Measurements from ENCODE around the gene SLC46A3.

DNA sequence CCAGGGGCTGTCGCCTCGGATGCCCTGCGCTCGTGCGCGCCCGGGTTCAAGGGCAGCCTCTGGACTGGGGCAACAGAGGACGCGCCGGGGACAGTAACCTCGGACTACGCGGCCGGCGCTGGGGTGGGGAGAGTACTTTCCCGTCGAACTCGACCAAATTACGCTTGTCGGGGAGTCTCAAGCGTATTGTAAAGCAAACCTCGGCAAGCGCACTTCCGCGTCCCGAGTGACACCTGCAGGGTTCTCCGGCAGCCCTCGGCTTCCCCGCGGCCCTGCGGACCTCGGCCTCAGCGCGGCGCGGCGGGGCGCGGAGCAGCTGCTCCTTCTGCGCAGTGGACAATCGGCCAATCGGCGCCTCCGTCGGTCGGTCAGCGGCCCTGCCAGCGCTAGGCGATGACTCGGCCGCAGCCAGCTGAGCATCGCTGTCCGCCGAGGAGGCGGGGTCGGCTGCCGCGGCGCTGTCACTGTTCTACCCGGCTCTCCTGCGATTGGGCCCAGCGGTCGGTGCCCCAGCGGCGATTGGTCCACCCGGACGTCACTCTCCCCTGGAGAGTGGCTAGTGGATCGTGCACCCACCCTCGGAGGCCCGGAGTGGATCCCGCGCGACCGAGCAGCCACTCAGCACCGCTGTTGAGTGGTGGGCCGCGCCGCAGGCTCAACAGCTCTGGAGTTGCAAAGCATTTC, at the start of gene SLC46A3:
- TF ChIP-seq, protein P1, sequence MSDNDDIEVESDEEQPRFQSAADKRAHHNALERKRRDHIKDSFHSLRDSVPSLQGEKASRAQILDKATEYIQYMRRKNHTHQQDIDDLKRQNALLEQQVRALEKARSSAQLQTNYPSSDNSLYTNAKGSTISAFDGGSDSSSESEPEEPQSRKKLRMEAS (IDR thresholded peaks at IDR 0.05), result no peak
- no peak for TF ChIP-seq FOXP1 (IDR thresholded peaks at IDR 0.05)
- no peak for TF ChIP-seq FOXP1 (CRISPR knock-in tag; IDR thresholded peaks at IDR 0.05)
- TF ChIP-seq, protein P2, sequence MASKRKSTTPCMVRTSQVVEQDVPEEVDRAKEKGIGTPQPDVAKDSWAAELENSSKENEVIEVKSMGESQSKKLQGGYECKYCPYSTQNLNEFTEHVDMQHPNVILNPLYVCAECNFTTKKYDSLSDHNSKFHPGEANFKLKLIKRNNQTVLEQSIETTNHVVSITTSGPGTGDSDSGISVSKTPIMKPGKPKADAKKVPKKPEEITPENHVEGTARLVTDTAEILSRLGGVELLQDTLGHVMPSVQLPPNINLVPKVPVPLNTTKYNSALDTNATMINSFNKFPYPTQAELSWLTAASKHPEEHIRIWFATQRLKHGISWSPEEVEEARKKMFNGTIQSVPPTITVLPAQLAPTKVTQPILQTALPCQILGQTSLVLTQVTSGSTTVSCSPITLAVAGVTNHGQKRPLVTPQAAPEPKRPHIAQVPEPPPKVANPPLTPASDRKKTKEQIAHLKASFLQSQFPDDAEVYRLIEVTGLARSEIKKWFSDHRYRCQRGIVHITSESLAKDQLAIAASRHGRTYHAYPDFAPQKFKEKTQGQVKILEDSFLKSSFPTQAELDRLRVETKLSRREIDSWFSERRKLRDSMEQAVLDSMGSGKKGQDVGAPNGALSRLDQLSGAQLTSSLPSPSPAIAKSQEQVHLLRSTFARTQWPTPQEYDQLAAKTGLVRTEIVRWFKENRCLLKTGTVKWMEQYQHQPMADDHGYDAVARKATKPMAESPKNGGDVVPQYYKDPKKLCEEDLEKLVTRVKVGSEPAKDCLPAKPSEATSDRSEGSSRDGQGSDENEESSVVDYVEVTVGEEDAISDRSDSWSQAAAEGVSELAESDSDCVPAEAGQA (IDR thresholded peaks at IDR 0.05; ENCODE audit: low read depth), result no peak
- TF ChIP-seq, protein P2 (CRISPR knock-in tag; IDR thresholded peaks at IDR 0.05; ENCODE audit: borderline replicate concordance), result no peak
